Colonic mucosa (tissue), 4 donors: ENCODE measurements around the gene TTYH2. TPM values are rescaled to one million over a fixed set of nuclear protein-coding genes. Genes with fewer than 3 reads are reported as not detected.

Experiments
- DNase-seq: peaks from one replicate; pipeline ENCODE4 v3.0.0-alpha.2; 2020
- H3K27ac ChIP-seq: fragments of 200-600 bp; one replicate; pipeline ENCODE4 v1.8.0; 2021
- H3K27me3 ChIP-seq: fragments of 200-600 bp; one replicate; pipeline ENCODE4 v1.8.0; 2021
- H3K36me3 ChIP-seq: fragments of 200-600 bp; one replicate; pipeline ENCODE4 v1.8.0; 2021
- H3K4me1 ChIP-seq: fragments of 200-600 bp; one replicate; pipeline ENCODE4 v1.8.0; 2021; ENCODE audit warnings: mild to moderate bottlenecking
- H3K4me3 ChIP-seq: fragments of 200-600 bp; one replicate; pipeline ENCODE4 v1.8.0; 2021
- H3K9ac ChIP-seq, 2 donors: one replicate each; pipeline ENCODE4 v1.7.0; 2013; ENCODE audit warnings: control low read depth in 2 of 2, low read depth in 2 of 2, low read length in 2 of 2
- H3K9me3 ChIP-seq: fragments of 200-600 bp; one replicate; pipeline ENCODE4 v1.8.0; 2021
- CTCF ChIP-seq: fragments of 200-600 bp; IDR thresholded peaks from one replicate; pipeline ENCODE4 v1.8.0; 2022; ENCODE audit warnings: antibody characterized with exemption, mild to moderate bottlenecking
- intact Hi-C: fragments of 100-400 bp; cut with DNase I; formaldehyde crosslinking; loops from one replicate; pipeline ENCODE4 v1.14.1; 2022
- total RNA-seq, 2 donors: library from RNA; stranded (reverse); fragmentation: NEBNext Ultra II Directional in 1 of 2; extraction: Animal tissue kit (Norgen Biotek cat#: 25700) in 1 of 2; gene quantifications; one replicate each; pipeline ENCODE4 v1.2.1, GENCODE V29; 2021
- donor health status: healthy.
- donor health status: DM: no; HTN: no; CAD: no.
- donor health status: DM: no; HTN: no; CAD: no.

TTYH2 gene
- total RNA-seq, 2 donors from 2014 or later: 0.86 to 2.9 TPM

GRCh38 chr17:74244548-74244947 is 31.2 kb downstream of the TTYH2 start:
- no peak overlapping the region for H3K27ac ChIP-seq
- H3K4me1 ChIP-seq: no peaks in the 10 kb centered on the region
- DNase-seq: no peak
- TF ChIP-seq CTCF: no peak
- no peaks in the 10 kb centered on the region for H3K36me3 ChIP-seq
- no peak overlapping the region for H3K4me3 ChIP-seq
- intact Hi-C loops: no loop called here
- H3K9me3 ChIP-seq: no peaks in the 10 kb centered on the region
- H3K9ac ChIP-seq: no peak overlapping the region
- H3K27me3 ChIP-seq: no peaks in the 10 kb centered on the region

GRCh38 chr17:74245145-74245831 is 31.9 kb downstream of the TTYH2 start:
- Histone ChIP-seq H3K9ac (no peak overlapping the region), H3K9me3 (no peaks in the 10 kb centered on the region), H3K27ac (no peak overlapping the region), H3K4me1 (no peaks in the 10 kb centered on the region), H3K36me3 (no peaks in the 10 kb centered on the region), H3K27me3 (no peaks in the 10 kb centered on the region), H3K4me3 (no peak overlapping the region)
- DNase-seq: no peak
- TF ChIP-seq CTCF: no peak
- intact Hi-C loops: no loop called here

GRCh38 chr17:74245871-74246270 is 32.5 kb downstream of the TTYH2 start:
- TF ChIP-seq CTCF: no peak
- no peak for DNase-seq
- Histone ChIP-seq H3K9me3 (no peaks in the 10 kb centered on the region), H3K36me3 (no peaks in the 10 kb centered on the region), H3K27ac (no peak overlapping the region), H3K4me3 (no peak overlapping the region), H3K9ac (no peak overlapping the region), H3K4me1 (no peaks in the 10 kb centered on the region), H3K27me3 (no peaks in the 10 kb centered on the region)
- intact Hi-C loops: no loop called here

GRCh38 chr17:74249590-74250270 is 36.4 kb downstream of the TTYH2 start:
- Histone ChIP-seq H3K4me1 (no peaks in the 10 kb centered on the region), H3K9ac (no peak overlapping the region), H3K27ac (no peak overlapping the region), H3K4me3 (no peak overlapping the region), H3K9me3 (no peaks in the 10 kb centered on the region), H3K27me3 (no peaks in the 10 kb centered on the region), H3K36me3 (no peaks in the 10 kb centered on the region)
- no peak for TF ChIP-seq CTCF
- no peak for DNase-seq
- intact Hi-C loops: no loop called here

GRCh38 chr17:74250324-74250995 is 37.1 kb downstream of the TTYH2 start:
- no peak for TF ChIP-seq CTCF
- H3K9me3 ChIP-seq: no peaks in the 10 kb centered on the region
- no peaks in the 10 kb centered on the region for H3K36me3 ChIP-seq
- no peak overlapping the region for H3K27ac ChIP-seq
- DNase-seq: no peak
- intact Hi-C loops: no loop called here
- no peak overlapping the region for H3K4me3 ChIP-seq
- H3K27me3 ChIP-seq: no peaks in the 10 kb centered on the region
- no peaks in the 10 kb centered on the region for H3K4me1 ChIP-seq
- no peak overlapping the region for H3K9ac ChIP-seq
